ENCODE measurements around the gene DPM3.
"Not testable (repeated sequence)": the region's sequence is repeated elsewhere in the genome, so short reads cannot be mapped to it uniquely, and the experiment has no call there.

The DPM3 gene

DNA sequence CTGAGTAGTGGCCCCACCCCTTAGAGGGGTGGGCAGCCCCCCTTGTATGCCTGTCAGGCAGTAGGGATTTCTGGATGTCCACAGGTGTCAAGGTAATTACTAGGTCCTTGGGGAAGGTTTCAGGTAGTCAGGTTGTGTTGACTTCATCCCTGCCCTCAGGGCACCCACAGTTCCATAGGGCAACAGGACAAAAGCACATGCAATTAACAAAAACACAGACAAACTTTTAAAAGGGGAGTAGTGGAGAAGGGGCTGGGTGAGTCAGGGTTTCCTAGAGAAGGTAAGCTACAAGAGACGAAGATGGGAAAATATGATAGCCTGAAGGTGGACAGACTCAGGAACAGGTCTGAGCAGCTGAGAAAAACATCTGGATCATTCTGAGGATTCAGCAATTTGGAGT is 18.7 kb upstream of the DPM3 start:
- no peak for DNase-seq (ENCODE audit: low spot score)

DNA sequence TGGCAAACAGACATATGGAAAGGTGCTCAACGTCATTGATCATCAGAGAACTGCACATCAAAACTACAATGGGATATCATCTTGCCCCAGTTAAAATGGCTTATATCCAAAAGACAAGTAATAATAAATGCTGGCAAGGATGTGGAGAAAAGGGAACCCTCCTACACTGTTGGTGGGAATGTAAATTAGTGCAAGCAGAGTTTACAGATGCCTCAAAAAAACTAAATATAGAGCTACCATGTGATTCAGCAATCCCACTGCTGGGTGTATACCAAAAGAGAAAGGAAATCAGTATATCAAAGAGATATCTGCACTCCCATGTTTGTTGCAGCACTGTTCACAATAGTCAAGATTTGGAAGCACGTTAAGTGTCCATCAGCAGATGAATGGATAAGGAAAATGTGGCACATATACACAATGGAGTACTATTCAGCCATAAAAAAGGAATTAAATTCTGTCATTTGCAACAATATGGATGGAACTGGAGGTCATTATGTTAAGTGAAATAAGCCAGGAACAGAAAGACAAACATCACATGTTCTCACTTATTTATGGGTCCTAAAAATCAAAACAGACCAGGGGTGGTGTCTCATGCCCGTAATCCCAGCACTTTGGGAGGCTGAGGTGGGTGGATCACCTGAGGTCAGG is 15.8 kb upstream of the DPM3 start:
- not testable (repeated sequence) for DNase-seq (ENCODE audit: low spot score)

DNA sequence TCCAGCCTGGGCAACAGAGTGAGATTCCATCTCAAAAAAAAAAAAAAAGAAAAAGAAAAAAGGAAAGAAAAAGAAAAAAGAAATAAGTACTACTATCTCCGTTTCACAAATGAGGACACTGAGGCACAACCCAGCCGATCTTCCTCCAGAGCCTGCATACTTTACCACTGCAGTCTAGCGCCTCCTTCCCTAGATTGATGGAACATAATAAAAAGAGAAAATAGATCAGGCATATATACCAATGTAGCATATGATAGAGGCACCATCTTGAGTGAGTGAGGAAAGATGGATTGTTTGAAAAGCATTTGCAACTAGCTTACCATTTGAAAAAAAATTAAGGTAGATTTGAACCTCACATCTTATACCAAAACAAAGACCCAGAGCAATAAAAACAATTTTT is 5.2 kb upstream of the DPM3 start:
- no peak for DNase-seq (ENCODE audit: low spot score)

DNA sequence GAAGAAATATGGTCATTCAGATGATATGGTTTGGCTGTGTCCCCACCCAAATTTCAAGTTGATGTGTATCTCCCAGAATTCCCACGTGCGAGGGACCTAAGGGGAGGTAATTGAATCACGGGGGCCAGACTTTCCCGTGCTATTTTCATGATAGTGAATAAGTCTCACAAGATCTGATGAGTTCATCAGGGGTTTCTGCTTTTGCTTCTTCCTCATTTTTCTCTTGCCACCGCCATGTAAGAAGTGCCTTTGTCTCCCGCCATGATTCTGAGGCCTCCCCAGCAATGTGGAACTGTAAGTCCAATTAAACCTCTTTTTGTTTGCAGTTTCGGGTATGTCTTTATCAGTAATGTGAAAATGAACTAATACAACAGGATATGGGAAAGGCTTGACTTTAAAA is 1.4 kb upstream of the DPM3 start:
- DNase-seq (ENCODE audit: low spot score), result no peak

DNA sequence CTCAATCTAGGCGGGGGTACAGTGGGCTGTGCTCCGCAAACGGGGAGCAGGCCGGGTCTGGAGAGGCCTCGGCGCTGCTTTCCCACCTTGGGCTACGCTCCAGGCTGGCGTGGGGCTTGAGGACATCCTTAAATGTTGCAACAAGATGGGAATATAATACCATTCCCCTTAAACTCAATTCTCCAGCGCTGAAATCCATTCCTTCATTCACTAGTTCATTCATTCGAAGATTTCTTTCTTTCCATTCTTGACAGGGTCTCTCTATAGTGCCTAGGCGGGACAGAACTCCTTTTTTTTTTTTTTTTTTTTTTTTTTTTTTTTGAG is 261 bp upstream of the DPM3 start:
- no peak for DNase-seq (ENCODE audit: low spot score)

DNA sequence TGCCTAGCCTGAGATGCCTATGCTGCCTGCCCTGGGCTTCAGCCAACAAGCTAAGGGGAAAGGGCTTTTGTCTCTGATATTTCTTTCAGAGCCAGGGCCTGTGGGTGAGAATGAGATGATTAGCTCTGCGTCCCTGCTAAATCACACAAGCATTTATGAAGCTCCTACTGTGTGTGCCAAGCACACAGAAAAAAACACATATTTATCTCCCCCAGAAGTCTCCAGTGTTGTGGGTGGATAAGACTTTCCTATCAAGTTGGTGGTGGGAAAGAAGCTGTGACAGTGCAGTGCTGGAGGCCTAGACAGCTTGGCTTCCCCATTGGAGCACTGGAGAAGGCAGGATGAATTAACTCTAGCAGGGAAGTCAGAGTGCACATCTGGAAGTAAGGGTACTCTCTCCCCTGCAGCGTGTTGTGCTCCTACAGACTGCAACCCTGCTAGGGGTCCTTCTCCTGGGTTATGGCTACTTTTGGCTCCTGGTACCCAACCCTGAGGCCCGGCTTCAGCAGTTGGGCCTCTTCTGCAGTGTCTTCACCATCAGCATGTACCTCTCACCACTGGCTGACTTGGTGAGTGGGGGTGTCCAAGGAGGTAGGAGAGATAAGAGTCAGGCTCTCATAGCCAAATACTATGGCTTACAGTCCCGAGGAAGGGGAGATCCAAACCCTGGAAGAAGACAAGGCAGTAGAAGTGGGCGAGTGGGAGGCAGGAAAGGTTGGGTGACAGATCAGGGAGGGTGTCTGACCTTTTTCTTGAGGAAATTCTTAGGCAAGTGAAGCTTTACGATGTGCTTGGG is 3.0 kb downstream of the DPM3 start:
- DNase-seq (ENCODE audit: low spot score), result peak; percentile 13

DNA sequence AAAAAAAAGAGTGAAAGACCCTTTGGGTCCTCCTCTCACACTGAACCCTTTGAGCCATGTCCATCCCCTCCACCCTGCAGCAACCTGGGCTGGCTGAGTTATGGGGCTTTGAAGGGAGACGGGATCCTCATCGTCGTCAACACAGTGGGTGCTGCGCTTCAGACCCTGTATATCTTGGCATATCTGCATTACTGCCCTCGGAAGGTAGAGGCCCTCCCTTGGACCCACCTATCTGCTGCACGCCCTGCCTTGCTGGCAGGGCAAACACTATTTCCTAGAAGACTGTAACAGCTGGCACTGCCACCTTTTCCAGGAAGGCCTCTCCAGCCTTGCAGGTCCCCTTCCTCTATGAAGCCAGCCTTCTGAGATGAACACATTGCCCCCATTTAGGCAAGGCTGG is 3.6 kb downstream of the DPM3 start:
- peak; percentile 71 for DNase-seq (ENCODE audit: low spot score)

DNA sequence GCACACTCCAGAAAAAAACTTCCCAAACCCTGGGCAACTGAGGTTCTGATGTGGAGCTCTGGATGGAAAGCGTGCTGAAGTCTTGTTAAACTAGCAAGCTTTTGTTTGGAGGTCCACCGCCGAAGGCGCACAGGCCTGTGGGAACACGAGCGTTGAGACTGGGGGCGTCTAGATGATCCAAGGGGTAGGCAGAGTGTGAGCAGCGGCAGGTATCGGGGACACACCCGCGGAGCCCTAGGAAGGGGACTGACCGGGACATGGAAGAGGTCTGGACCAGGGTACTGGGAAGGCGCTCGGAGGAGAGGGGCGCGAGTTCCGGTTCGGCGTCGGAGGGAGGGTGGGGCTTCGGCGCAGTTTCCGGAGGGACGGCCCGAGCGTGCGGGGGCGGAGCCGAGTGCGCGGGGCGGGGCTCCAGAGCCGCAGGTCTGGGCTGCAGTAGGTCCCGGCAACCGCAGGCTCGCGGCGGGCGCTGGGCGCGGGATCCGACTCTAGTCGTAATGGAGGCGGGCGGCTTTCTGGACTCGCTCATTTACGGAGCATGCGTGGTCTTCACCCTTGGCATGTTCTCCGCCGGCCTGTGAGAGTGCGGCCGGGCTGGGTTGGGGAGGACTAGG is 4.8 kb downstream of the DPM3 start, which contains the start of gene SLC50A1:
TSS of gene SLC50A1 (plus strand) at position 438 of the 614 bp plus-strand sequence. CDS start at position 498, 60 bp downstream.
- DNase-seq (ENCODE audit: low spot score), result peak; percentile 91

DNA sequence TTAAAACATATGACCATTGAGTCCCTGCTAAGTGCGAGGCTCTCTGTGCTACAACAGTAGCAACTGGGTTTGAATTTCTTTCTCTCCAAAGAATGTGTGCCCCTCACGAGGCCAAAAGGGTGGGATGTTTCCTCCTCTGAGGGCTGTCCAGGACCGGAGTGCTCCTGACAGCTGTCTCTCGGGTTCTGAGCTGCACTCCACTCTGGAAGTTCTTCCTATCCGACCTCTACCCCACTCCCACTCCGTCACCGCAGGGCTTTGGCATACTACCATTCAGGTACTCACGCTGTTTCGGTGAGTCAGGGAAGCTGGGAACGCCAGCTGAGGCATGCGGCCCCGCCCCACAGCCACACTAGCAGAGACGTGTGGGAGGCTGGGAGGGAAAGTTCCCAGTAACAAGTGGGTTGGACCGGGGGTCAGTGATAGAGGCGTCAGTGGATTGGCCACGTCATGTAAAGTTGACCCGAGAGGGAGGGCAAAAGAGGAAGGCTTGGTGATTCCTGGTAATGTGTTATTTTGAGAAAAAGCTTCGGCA is 5.4 kb downstream of the DPM3 start:
- DNase-seq (ENCODE audit: low spot score), result peak; percentile 76

DNA sequence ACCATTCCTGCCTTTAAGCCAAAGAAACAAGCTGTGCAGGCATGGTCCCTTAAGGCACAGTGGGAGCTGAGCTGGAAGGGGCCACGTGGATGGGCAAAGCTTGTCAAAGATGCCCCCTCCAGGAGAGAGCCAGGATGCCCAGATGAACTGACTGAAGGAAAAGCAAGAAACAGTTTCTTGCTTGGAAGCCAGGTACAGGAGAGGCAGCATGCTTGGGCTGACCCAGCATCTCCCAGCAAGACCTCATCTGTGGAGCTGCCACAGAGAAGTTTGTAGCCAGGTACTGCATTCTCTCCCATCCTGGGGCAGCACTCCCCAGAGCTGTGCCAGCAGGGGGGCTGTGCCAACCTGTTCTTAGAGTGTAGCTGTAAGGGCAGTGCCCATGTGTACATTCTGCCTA is 6.0 kb downstream of the DPM3 start:
- DNase-seq (ENCODE audit: low spot score), result no peak

DNA sequence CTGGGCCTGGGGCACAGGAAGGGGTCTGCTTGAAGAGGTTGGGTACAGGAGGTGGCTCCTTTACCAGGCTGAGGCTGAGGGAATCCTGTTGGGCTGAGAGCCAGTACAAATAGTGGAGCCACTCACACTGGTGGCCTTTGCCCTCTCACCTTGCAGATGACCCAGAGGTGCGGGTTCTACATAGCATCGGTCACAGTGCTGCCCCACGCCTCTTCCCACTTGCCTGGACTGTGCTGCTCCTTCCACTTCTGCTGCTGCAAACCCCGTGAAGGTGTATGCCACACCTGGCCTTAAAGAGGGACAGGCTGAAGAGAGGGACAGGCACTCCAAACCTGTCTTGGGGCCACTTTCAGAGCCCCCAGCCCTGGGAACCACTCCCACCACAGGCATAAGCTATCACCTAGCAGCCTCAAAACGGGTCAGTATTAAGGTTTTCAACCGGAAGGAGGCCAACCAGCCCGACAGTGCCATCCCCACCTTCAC is 6.5 kb downstream of the DPM3 start:
- DNase-seq (ENCODE audit: low spot score), result no peak

DNA sequence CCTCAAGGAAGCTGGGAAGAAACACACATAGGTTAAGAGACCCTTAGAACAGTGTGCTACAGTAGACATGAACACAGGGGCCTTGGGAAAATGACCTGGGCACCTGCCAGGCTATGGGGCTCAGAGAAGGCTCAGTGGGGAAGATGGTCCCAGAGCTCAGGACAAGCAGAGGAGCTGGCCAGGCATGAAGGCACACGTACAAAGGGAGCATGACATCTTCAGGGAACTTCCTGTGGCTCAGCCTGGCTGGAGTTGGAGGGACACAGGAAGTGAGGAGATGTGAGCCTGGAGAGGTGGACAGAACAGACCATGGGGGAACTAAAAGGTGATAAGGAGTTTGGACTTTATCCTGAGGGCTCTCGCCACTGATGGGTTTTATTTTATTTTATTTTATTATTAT is 8.5 kb downstream of the DPM3 start:
- no peak for DNase-seq (ENCODE audit: low spot score)

DNA sequence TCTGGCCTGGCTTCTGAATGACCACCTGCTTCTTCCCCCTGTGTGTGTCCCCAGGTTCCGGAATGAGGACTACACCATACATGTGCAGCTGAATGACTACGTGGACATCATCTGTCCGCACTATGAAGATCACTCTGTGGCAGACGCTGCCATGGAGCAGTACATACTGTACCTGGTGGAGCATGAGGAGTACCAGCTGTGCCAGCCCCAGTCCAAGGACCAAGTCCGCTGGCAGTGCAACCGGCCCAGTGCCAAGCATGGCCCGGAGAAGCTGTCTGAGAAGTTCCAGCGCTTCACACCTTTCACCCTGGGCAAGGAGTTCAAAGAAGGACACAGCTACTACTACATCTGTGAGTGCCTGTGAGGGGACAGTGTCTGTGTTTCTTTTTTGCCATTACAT is 9.0 kb downstream of the DPM3 start:
- no peak for DNase-seq (ENCODE audit: low spot score)

DNA sequence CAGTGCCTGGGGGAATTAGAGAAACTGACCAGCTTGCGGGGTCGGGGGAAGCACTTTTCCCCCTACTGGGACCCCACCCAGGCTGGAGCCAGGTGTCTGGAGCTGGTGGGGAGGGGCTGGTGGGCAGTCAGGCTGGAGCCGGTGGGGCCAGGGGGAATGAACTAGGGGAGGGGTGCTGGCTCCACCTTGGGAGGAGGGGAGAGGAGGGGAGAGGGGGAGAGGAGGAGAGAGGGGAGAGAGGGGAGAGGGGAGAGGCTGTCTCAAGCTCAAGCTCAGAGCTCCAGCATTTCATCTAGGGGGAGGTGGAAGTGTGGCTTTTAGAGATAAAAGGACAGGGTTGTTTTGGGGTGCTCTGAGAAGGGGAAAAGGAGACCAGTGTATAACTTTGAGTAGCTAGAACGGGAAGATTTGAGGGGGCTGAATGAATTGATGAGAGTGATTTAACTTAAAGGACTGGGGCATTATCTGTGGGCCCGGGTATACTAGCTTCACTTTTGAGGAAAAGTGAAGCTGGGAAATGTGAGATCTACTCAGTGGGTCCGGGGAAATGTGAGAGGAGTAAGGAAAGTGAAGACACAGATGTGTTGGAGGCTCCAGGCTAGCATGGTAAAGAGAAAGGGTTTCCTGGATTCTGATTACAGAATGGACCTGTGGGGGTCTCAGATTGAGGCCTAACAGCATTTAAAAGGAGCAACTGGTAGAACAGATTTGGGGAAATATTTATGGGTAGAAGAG is 9.9 kb downstream of the DPM3 start:
- DNase-seq (ENCODE audit: low spot score), result no peak

DNA sequence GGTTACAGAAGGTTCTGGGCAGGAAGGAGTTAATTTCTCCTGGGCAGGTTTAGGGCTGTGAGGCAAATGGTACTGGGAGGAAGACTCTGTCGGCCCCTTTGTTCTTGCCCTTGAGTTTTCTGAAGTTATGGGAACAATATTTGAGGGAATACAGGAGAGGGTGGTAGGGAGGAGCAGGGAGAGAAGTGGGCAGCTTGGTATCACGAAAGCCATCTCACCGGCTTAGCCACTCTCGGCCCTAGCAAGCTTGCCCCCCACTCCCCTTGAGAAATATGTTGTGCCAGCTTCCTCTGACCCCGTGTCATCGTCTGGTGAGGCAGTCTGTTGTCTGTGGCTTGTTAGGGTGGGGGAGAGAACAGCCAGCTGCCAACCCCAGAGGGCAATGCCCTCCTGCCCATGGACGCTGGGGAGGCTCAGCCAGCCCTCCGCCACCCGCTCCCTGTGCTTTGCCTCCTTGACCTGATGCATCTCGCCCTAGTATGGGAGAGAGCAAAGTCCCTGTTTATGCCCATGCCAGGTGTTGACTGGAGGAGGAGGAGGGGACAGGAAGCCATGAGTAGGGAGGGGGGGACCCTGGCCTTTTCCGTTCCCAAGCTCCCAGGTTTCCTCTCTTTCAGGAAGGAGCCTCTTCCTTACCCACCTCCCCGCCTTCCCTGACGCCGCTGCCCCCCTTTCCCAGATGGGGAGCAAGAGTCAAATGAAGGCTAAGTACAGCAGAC is 11.4 kb downstream of the DPM3 start:
- no peak for DNase-seq (ENCODE audit: low spot score)

DNA sequence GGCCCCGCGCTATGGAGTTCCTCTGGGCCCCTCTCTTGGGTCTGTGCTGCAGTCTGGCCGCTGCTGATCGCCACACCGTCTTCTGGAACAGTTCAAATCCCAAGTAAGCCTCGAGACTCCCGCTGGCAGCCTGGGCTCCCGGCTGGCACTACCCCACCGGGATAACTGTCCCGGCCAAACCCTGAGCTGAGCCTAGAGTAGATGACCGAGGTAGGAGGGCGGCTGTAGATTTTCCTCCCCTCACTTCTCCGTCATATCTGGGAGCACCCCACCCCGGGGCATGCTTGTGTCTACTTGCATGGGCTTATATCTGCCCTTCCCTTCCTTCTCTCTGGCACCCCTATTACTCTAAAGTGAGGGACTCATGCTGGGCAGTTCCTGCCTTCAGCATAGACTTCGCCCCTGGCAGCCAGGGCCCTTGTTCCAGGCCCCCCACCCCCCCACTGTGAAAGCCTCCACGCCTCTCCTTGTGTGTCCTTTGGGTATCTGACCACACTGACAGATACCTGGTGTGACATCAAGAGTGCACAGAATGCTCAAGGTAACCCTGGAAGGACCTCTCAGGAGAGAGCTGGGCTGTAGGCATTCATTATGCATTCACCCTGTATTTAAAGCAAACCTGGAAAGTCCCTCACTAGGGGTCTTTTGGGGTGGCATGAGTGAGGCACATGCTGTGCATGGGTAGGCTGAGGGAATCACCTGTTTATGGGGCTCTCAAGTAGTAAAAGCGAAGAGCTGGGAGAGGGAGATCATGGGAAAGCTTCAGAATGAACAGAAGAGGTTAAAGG is 12.2 kb downstream of the DPM3 start:
- DNase-seq (ENCODE audit: low spot score), result no peak

DNA sequence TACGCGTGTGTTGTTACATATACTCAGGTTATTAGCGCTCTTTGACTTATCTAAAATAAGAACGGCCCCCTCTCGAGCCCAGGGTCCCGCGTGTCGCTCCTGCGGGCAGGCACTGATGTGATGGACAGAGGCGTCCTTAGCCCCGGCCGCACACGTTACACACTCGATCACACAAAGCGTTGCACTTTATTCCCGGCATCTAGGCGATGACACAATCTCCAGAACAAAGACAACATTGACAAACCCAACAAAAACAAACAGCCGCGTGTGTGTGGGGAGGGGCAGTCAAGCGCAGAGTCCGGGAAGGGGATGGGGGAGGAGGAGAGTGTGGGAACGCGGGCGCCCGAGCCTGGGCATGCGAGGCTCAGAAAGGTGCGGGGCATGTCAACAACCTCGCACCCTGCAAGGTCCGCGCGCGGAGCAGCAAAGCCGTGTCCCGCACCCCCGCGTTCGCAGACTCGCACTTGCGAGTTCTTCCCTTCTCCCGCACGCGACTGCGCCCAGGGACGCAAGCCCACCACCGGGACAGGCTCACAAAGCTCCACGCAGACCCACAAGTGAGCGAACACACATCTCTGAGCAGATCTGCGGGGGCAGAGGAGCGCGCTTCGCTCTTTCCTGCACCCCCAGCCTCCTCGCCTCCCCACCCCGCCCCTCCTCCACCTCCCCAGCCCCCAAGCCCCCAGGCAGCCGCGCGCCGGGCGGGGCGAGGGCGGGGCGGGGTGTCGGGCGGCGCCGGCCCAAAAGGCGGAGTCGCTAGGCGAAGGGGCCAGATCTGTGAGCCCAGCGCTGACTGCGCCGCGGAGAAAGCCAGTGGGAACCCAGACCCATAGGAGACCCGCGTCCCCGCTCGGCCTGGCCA is 13.0 kb downstream of the DPM3 start, which contains the start of gene EFNA1:
TSS of gene EFNA1 (plus strand) at position 772 of the 862 bp plus-strand sequence. CDS start 102 bp downstream, outside the sequence.
- no peak for DNase-seq (ENCODE audit: low spot score)

DNA sequence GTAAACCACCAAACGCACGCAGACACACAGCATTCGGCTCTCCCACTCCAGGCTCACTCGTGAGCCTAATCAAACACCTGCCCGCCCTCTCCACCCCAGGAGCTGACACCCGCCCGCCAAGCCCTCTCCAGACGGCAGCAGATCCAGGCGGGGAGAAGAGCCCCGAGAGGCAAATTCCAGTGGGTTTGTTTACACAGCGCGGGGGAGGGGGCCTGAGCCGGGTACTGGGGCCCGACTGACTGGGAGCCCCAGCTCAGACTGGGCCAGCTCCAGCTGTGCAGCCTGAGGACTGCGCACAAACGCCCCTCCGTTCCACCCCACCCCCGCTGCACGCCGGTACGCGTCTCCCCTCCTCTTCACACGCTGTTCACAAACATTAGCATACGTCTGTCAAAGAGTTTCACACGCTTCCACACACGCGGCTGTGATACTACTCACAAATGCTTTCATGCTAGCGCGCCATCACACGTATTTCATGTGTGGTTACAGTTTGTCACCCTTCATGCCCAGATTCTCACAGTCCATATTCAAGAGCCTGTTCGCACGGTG is 13.7 kb downstream of the DPM3 start:
- DNase-seq (ENCODE audit: low spot score), result no peak

DNA sequence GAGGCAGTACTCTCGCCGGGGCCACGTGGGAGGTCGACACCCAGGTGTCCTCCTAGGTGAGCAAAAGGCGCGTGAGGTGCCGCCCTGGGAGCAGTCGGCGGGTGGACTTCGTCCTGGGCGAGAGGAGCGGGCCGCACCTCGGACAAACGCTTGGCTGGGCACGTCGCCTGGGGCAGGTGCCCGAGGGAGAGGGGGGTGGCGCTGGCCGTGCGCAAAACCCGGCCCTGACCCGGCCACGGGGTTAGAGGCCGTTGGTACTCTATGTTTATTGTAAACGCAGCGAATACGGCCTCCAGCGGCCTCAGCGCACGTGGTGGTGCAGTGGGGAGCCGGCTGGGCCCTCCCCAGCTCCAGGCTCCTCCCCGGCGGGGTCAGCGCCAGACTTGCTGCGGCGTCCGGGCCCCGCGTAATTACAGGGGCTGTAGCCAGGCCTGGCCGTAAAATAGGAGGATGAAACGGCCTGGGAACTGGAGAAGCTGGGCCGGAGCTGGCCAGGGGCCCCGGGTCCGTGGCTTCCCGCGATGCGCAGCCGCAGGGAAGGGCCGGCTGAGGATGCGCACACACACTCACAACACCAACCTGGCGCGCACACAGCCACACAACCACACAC is 14.3 kb downstream of the DPM3 start:
- no peak for DNase-seq (ENCODE audit: low spot score)

Measured in hematopoietic multipotent progenitor cell treated with erythropoietin and hydrocortisone succinate and interleukin-3 and kit ligand, for 17 days (in vitro differentiated cells).